H1 (cell line): ENCODE results near the gene NR4A1. TPM values are rescaled to one million over a fixed set of nuclear protein-coding genes. Genes with fewer than 3 reads are reported as not detected.

ENCODE experiments used
- ATF3 ChIP-seq: IDR thresholded peaks from 2 replicates; pipeline ENCODE4 v1.6.1; 2011; ENCODE audit warnings: low read depth, mild to moderate bottlenecking, low read length; ENCODE audit not compliant: insufficient read depth
- CBX5 ChIP-seq: fragments of 300-800, 300-1000 bp; sonication (generic); IDR thresholded peaks from 2 replicates; pipeline ENCODE4 v1.7.1; 2016; ENCODE audit warnings: antibody characterized with exemption, low read length, low read depth
- GABPA ChIP-seq: IDR thresholded peaks from 2 replicates; pipeline ENCODE4 v1.6.1; 2011; ENCODE audit warnings: mild to moderate bottlenecking, low read length, moderate library complexity, borderline replicate concordance; ENCODE audit not compliant: insufficient read depth
- SIN3A ChIP-seq, 2 experiments: IDR thresholded peaks in 1 of 2; conservative IDR thresholded peaks in 1 of 2; 2 replicates each; pipeline ENCODE4 v1.6.1; 2011 to 2012; ENCODE audit warnings: low read length in 2 of 2, improper control_type of control experiment in 1 of 2, low read depth in 1 of 2, mild to moderate bottlenecking in 1 of 2
- SP4 ChIP-seq: IDR thresholded peaks from 2 replicates; pipeline ENCODE4 v1.6.1; 2012; ENCODE audit warnings: low read length, inconsistent platforms
- polyA plus RNA-seq, 7 experiments: library from polyadenylated mRNA; depleted of rRNA in 3 of 7; stranded (reverse) in 5 of 7; unstranded in 2 of 7; fragments of >200 nt in 5 of 7; fragments of 200-250 nt in 2 of 7; gene quantifications; 1 replicate in 5 of 7; 2 replicates in 1 of 7; 4 replicates in 1 of 7; pipeline versions ENCODE4 v1.2.1 to v1.2.3, GENCODE V29; 2011 to 2013; ENCODE audit warnings: missing spikeins in 2 of 7, mixed read lengths in 2 of 7
- total RNA-seq: library from RNA; stranded (reverse); fragmentation: NEBNext Ultra II Directional; extraction: Animal tissue kit (Norgen Biotek cat#: 25700); gene quantifications from 2 replicates; pipeline ENCODE4 v1.2.1, GENCODE V29; 2021

NR4A1 gene
- total and polyA plus RNA-seq, 2 of the 8 experiments (the other 6 are each of a cell fraction or from before 2014, with no cell fraction given): 18.7 to 23.3 TPM

- TF ChIP-seq ATF3 (no peak), SP4 (no peak), SIN3A (conservative IDR thresholded peaks at IDR 0.05 in 1 of 2, IDR thresholded peaks at IDR 0.05 in 1 of 2; ENCODE audit: low read depth in 1 of 2, low read length in 2 of 2) (0 out of 4 replicates have a peak, but pooled peaks of 1 of the 2 experiments have one; percentile 30), CBX5 (no peak), GABPA (no peak)
Measured at GRCh38 chr12:52041695-52042123, 9.5 kb upstream of the NR4A1 start (continued).
